HG02642 (cell line): ENCODE measurements around the gene PINK1.

Experiments
- ATAC-seq: cut with Tn5 transposase; IDR thresholded peaks from one replicate; pipeline ENCODE4 v1.9.1; 2021; ENCODE audit warnings: mild to moderate bottlenecking; ENCODE audit not compliant: unreplicated experiment, poor library complexity

Gene PINK1

GRCh38 chr1:20609541-20609940 is 23.7 kb upstream of the PINK1 start:
- ATAC-seq: no peak

DNA sequence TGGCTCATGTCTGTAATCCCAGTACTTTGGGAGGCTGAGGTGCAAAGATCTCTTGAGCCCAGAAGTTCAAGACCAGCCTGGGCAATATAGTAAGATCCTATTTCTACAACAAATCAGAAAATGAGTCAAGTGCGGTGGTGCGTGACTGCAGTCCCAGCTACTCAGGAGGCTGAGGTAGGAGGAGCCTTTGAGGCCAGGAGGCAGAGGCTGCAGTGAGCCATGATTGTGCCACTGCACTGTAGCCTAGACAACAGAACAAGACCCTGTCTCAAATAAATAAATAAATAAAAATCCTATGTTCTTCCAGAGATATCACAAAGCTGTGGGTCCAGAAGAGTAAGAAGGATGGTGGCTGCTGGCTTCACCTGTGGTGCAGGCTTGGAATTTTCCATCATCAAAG is 22.3 kb upstream of the PINK1 start:
- no peak for ATAC-seq

GRCh38 chr1:20611652-20612051 is 21.6 kb upstream of the PINK1 start:
- no peak for ATAC-seq

- no peak for ATAC-seq
Measured at GRCh38 chr1:20612221-20612746, 21.0 kb upstream of the PINK1 start.

DNA sequence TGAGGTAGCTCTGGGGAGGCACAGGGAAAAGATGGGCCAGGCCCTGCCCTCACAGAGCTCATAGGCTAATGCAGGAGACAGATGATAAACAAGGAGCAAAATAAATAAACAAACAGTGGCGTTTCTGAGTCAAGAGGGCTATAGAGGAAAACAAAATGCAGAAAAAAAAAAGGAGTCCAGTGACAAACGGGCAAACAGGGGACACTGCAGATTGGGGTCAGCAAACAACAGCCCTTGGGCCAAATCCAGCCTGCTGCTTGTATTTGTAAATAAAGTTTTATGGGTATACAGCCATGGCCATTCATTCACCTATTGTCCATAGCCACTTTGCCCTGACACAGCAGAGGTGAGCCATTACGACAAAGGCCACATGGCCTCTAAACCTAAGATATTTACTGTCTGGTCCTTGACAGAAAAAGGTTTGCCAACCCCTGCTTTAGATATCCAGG is 19.1 kb upstream of the PINK1 start:
- no peak for ATAC-seq

DNA sequence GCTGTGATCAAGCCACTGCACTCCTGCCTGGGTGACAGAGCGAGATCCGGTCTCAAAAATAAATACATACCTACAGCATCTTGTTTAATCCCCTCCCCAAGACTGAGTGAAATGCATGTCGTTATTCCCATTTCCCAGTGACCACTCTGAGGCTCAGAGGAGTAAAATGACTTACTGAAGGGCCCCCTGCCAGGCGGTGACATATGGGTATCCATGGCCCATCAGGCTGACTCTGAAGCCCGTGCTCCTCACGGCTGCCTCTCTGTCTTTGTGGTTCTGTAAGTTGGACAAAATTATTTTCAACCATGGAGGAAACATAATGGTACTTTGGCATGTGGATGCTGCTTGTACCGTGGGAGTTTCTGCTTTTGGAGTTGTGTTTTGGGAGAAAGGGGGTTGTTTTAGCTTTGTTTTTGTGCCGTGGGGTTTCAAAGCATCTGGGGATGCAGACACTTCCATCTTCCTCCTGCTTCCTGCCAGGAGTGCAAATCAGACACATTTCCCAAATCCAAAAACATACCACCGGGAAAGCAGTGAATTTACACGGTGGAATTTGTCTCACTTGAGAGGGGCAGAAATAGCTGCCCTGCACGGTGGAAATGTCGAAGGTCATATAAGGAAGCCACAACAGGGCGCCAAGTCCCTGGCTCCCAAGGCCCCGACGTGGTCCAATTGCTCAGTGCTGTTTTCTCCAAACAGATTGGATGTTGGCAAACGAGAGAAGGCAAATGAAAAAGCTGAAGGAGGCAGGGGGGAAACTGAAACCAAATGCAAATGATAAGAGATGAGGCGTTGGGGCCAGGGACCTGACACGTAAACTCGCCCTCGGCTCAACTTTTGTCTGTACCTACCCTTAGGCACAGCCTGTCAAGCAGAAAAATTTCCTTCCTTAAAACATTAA is 17.1 kb upstream of the PINK1 start:
- ATAC-seq: no peak

DNA sequence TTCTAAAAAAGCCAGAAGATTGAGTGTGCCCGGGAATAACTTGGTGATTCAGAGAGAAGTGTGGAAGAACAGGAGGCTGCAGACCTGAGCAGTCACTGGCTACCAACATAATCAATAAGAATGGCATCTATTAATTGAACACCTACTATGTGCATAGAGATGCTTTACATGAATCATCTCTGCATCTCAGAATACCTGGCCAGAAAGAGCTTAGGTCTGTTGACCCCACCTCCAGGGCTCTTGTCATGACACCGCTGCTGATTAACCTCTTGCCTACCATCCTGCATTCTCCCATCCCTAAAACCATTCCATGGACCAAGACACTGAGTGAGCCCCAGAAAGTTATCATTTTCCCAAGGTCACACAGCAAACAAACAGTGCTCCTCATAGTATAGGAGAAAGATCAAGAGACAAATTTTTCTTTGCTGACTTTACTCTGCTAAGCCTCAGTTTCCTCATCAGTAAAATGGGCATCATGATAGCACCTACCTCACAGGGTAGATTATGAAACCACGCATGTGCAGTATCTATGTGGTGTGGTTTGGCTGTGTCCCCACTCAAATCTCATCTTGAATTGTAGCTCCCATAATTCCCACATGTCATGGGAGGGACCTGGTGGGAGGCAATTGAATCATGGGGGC is 16.3 kb upstream of the PINK1 start:
- ATAC-seq: no peak

- no peak for ATAC-seq
Measured at GRCh38 chr1:20618550-20618949, 14.7 kb upstream of the PINK1 start.

- ATAC-seq: no peak
Measured at GRCh38 chr1:20619999-20620398, 13.3 kb upstream of the PINK1 start.

DNA sequence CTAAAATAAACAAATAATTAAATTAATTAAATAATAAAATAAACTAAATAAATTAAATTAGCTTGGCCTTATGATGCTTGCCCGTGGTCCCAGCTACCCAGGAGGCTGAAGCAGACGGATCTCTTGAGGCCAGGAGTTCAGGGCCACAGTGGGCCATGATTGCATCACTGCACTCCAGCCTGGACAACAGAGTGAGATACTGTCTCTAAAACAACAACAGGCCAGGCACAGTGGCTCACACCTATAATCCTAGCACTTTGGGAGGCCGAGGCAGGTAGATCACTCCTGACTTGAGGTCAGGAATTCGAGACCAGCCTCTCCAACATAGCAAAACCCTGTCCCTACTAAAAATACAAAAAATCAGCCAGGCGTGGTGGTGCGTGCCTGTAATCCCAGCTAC is 12.2 kb upstream of the PINK1 start:
- ATAC-seq: no peak

DNA sequence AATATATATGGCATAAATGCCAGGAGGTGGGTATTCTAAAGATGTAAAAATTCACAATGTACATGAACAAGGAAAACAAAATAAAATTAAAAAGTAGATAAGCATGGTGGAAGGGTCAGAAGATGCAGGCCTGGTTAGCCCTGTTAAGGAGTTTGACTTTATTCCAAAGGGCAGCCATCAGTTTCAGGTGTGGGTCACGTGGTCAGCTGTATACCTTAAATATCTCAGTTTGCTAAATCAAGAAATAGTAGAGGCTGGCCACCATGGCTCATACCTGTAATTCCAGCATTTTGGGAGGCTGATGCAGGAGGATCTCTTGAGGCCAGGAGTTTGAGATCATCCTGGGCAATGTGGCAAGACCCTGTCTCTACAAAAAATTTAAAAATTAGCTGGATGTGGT is 8.5 kb upstream of the PINK1 start:
- no peak for ATAC-seq

DNA sequence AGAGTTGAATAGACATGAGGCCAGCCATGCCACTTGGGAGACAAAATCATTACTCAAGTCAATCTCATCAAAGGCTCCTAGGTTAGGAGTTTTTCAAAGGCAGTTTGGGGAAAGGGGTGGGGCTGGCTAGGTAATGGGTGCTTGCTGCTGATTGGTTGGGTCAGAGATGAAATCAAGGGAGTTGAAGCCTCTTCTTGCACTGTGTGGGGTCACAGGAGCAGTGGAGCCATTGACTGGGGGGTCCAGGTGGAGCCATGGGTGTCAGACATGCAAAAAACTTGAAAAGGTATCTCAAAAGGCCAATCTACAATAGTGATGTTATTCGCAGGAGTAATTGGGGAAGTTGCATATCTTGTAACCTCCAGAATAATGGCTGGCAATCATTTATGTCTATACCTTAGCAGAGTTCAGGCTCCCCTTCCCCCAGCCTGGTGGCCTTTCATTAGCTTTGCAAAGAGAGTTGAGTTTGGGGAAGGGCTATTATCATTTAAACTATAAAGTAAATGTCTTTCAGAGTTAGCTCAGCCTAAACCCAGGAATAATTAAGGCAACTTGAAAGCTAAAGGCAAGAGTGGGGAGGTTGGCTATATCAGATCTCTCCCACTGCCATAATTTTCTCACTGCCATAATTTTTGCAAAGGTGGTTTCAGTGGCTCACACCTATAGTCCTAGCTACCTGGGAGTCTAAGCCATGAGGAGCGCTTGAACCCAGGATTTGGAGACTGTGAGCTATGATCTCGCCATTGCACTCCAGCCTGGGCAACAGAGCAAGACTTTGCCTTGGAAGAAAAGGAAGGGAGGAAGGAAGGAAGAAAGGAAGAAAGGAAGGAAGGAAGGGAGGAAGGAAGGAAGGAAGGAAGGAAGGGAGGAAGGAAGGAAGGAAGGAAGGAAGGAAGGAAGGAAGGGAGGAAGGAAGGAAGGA is 7.8 kb upstream of the PINK1 start:
- no peak for ATAC-seq

- no peak for ATAC-seq
Measured at GRCh38 chr1:20626098-20626427, 7.2 kb upstream of the PINK1 start.

GRCh38 chr1:20626524-20626923 is 6.7 kb upstream of the PINK1 start:
- ATAC-seq: no peak

GRCh38 chr1:20630729-20631128 is 2.5 kb upstream of the PINK1 start:
- ATAC-seq: no peak

- ATAC-seq: no peak
Measured at GRCh38 chr1:20632386-20632785, 872 bp upstream of the PINK1 start.

DNA sequence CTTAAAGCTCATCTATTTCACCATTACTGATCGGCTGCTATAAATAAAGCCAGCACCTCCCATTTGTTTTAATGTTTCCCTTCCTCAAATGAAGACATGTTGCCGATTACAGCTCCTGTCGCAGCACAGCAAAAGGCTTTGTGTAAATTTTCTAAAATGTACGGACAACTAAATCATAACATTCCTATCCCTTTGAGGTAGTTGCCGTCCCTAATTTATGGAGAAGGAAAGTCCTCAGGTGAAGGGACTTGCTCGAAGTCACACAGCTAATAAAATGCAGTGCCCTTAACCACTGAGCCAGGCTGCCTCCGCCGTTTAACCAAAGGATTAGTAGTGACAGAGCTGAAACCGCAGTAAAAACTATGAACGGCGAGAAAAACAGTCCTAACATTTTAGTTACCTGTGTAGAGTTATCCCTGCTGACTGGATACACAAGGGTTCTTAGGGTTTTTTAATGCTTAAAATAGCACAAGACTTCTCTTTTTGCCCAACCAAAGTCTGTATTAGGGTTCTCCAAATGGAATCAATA is 871 bp downstream of the PINK1 start:
- no peak for ATAC-seq

GRCh38 chr1:20634594-20635084 is 1.4 kb downstream of the PINK1 start:
- no peak for ATAC-seq

- ATAC-seq: no peak
Measured at GRCh38 chr1:20636785-20637347, 3.6 kb downstream of the PINK1 start.

GRCh38 chr1:20640183-20640597 is 6.9 kb downstream of the PINK1 start:
- no peak for ATAC-seq
